GM21619 (cell line): ENCODE results near the gene COQ4.

Experiments used
- ATAC-seq: cut with Tn5 transposase; IDR thresholded peaks from one replicate; pipeline ENCODE4 v1.9.1; 2021; ENCODE audit not compliant: unreplicated experiment

The COQ4 gene

GRCh38 chr9:128340691-128341434 is 18.2 kb downstream of the COQ4 start:
- ATAC-seq, result peak; percentile 21

- ATAC-seq, result no peak
Measured at GRCh38 chr9:128341435-128341849, 18.8 kb downstream of the COQ4 start.

- no peak for ATAC-seq
Measured at GRCh38 chr9:128342971-128343680, 20.5 kb downstream of the COQ4 start.

GRCh38 chr9:128343855-128344254 is 21.2 kb downstream of the COQ4 start:
- ATAC-seq, result no peak

GRCh38 chr9:128344931-128345605 is 22.4 kb downstream of the COQ4 start:
- no peak for ATAC-seq

GRCh38 chr9:128349125-128349524 is 26.5 kb downstream of the COQ4 start:
- no peak for ATAC-seq

GRCh38 chr9:128349772-128350171 is 27.1 kb downstream of the COQ4 start:
- no peak for ATAC-seq

GRCh38 chr9:128355451-128355850 is 32.8 kb downstream of the COQ4 start:
- no peak for ATAC-seq

- ATAC-seq, result no peak
Measured at GRCh38 chr9:128358090-128358489, 35.5 kb downstream of the COQ4 start.

- ATAC-seq, result no peak
Measured at GRCh38 chr9:128358861-128359260, 36.2 kb downstream of the COQ4 start.

- ATAC-seq, result no peak
Measured at GRCh38 chr9:128360826-128361225, 38.2 kb downstream of the COQ4 start.

- peak; percentile 10 for ATAC-seq
Measured at GRCh38 chr9:128361296-128361985, 38.8 kb downstream of the COQ4 start.

- ATAC-seq, result peak; percentile 72
Measured at GRCh38 chr9:128361986-128362646, 39.5 kb downstream of the COQ4 start.

- no peak for ATAC-seq
Measured at GRCh38 chr9:128362774-128363173, 40.1 kb downstream of the COQ4 start.

GRCh38 chr9:128365525-128365924 is 42.9 kb downstream of the COQ4 start:
- ATAC-seq, result no peak

- no peak for ATAC-seq
Measured at GRCh38 chr9:128369024-128369706, 46.5 kb downstream of the COQ4 start.

GRCh38 chr9:128370367-128370751 is 47.7 kb downstream of the COQ4 start:
- no peak for ATAC-seq

- ATAC-seq, result peak; percentile 82
Measured at GRCh38 chr9:128370752-128371629, 48.4 kb downstream of the COQ4 start, which contains the start of gene URM1. Gene URM1, plus strand, starts transcription at chr9:128371374. Its CDS starts 7 bp downstream, at chr9:128371381.

GRCh38 chr9:128371630-128372117 is 49.0 kb downstream of the COQ4 start:
- no peak for ATAC-seq
